Left renal cortex interstitium (tissue), 4 donors: Measurements from ENCODE around the gene B3GNT2. TPM values are rescaled to one million over a fixed set of nuclear protein-coding genes. Genes with fewer than 3 reads are reported as not detected.

Experiments
- DNase-seq, 4 donors: peaks; one replicate each; pipeline ENCODE4 v3.0.0-alpha.2; 2013; ENCODE audit warnings: low read depth in 4 of 4, low spot score in 2 of 4, missing footprints in 1 of 4
- polyA plus RNA-seq, 4 donors: library from polyadenylated mRNA; unstranded; fragments of 120-200 nt; gene quantifications; one replicate each; pipeline ENCODE4 v1.2.1, GENCODE V29; 2013; ENCODE audit not compliant: insufficient read length in 4 of 4

Gene B3GNT2
- polyA plus RNA-seq, 4 donors, result 26.0 to 36.7 (median 32.6) TPM

GRCh38 chr2:62202729-62203128 is 6.8 kb downstream of the B3GNT2 start:
- DNase-seq, result no peak

- DNase-seq, result no peak
Observed at GRCh38 chr2:62203459-62203858, 7.5 kb downstream of the B3GNT2 start.

DNA sequence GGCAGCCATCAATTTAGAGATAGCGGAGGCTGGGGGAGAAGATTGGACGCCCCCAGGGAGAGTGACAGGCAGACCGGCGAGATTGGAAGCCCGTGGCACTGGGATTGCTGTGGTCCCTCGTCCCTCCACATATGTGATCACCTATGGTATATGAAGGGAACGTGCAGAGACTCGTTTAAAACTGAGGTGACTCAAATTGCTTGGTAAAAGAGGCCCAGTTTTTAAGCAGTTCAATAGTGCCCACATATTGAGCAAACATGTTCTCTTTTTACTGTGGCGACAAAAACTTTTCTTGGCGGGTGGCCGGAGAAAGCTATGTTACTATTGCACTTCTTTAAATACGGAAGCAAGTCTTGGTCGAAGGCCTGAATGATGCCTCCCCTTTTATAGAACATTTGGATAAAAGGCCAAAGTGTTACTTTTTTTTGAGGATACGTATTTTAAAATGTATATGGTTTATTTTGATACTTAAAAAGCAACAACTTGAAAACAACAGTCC is 9.1 kb downstream of the B3GNT2 start:
- no peak for DNase-seq

- no peak for DNase-seq
Observed at GRCh38 chr2:62205554-62205953, 9.6 kb downstream of the B3GNT2 start.

DNA sequence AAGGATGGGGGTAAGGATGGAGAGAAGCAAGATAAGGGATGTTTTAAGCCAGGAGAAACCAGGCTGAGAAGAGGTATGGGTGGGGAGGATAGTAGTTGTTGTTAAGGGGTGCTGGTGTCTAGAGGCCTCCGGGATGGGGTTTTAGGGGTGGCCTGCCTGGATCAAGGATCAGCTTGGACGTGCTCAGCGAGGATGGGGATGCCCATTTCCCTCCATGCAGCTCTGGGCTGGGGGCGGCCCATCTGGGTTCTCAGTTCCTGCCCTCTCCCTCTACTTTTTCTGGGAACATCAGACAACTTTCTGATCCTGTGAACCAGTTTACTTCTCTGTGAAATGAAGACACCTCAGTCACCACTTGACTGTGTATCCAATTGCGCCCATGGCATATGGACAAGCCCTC is 10.1 kb downstream of the B3GNT2 start:
- no peak for DNase-seq

DNA sequence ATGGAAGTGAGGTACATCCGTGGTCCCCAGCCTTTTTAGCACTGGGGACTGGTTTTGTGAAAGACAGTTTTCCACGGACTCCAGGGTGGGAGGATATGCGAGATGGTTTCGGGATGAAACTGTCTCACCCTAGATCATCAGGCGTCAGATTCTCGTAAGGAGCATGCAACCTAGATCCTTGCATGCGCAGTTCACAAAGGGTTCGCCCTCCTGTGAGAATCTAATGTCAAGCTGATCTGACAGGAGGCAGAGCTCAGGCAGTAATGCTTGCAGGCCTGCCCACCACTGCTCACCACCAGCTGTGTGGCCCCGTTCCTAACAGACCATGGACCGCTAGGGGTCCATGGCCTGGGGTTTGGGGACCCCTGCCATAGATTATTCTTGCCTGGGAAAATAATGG is 11.6 kb downstream of the B3GNT2 start:
- DNase-seq, result no peak

DNA sequence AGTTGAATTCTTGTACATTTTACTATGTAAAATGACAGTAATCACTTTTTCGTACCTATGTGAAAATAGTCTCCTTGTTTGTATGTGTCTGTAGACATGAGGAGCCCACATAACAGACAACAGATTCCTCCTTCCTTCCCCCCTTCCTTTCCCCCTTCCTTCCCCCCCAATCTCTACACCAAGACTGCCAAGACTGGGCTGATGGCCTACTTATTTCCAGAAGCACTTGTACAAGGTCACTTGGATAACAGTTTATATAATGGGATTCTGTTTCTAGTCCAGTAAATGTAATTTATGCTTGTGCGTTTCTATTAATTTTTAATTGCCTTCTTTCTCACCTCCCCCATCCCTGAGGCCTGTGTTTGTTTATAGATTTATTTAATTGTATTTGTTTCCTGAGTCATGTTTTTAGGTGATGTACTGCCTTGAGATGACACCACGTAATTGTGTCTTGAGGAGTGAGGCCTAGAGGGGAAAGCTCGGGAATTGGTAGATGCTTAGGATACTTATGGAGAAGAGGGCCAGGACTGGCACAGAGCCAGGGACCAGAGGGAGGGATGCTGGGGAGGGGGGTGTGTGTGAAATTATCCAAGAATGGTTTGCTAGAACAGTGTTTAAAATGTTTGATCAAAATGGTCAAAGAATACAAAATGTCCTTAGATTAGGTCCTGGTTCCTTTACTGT is 12.3 kb downstream of the B3GNT2 start:
- DNase-seq, result no peak

DNA sequence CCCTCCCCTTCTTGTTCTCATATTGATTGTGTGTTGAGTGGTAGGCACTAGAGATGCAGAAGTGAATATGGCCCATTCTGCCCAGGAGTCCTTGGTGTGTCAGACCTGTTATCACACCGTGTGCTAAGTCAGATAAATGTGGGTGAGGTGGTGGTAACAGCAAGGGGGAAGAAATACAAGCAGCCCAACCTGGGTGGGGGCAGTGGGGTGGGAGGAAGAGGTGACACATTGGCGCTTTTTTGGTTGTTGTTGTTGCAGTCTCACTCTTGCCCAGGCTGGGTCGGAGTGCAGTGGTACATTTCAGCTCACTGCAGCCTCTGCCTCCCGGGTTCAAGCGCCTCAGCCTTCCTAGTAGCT is 12.8 kb downstream of the B3GNT2 start:
- no peak for DNase-seq

GRCh38 chr2:62209427-62209991 is 13.6 kb downstream of the B3GNT2 start:
- DNase-seq, result no peak

DNA sequence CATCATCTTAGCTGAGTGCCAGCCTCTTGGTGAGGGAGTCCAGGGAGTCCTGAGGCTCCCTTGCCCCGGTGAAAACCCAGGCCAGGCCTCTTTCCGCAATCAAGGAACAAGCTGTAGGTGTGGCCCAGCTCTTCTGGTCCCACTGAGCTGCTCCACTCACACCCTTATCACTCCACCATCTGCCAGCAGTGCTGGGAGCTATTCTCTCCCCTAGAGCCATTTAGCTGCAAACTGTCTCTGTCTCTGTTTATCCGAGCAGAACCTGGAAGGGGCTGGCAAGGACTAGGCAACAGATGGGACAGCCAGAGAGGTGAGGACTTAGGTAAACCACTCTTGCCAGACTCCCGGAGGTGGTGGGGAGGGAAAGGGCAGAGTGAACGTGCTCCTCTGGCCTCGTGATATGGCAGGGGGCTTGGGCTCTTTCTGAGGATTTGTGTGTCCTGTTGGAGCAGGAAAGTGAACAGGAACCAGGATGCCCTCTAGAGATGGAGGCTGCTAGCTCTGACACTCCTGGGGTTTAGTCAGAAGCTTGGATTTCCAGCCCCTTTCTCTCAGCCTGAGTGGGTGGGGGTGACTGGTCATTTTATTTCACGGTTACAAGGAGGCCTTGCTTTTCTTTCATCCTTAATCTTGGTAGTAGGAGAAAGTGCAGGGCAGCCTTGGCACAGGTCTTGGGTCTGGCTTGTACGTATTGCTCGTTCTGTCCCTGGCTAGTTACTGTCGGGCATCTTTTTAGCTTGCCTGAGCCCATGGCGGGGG is 19.6 kb downstream of the B3GNT2 start:
- DNase-seq, result no peak

- no peak for DNase-seq
Observed at GRCh38 chr2:62216113-62216512, 20.2 kb downstream of the B3GNT2 start.

DNA sequence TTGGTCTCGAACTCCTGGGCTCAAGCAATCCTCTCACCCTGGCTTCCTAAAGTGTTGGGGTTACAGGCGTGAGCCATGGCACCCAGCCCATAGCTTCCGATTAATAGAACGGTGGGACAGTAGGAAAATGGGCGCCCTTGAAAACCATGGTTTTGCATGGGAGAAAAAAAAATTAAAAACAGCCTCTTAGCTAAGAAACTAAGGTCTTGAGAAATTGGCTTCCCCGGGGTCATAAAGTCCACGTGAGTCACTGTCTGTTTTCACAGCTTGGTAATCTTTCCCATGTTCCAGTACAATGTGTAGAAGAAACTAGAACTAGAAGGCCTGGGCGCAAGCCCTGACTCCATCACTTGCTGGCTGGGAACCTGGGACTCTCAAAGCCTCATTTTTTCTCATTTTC is 20.7 kb downstream of the B3GNT2 start:
- no peak for DNase-seq

GRCh38 chr2:62217421-62217820 is 21.5 kb downstream of the B3GNT2 start:
- DNase-seq, result no peak

- no peak for DNase-seq
Observed at GRCh38 chr2:62217970-62218369, 22.1 kb downstream of the B3GNT2 start.

DNA sequence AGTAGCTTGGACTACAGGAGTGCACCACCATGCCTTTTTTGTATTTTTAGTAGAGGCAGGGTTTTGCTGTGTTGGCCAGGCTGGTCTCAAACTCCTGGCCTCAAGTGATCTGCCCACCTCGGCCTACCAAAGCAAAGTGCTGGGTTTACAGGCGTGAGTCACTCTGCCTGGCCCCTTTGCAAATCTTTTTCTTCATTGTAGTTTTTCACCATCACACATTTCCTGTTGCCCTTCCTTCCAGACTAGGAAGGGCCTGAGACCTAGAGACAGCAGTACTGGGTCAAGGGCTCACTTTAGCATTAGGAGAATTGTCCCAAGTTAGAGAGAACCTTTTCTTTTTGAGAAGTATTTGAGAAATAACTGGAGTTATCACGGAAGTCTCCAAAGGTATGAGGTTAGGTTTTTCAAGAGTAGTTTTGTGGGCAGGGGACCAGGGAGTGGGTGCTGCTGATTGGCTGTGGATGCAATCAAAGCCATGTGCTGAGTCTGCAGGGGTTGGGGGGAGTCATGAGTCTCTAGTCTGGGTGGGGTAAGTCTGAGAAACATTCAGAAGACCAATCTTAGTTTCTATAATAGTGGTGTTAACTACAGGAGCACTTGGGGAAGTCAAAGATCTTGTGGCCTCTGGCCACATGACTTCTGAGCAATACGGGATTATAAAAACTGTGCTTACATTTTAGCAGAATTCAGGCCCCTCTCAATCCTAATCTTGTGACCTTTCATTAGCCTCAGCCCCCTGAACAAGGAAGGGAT is 23.7 kb downstream of the B3GNT2 start:
- DNase-seq, result no peak

DNA sequence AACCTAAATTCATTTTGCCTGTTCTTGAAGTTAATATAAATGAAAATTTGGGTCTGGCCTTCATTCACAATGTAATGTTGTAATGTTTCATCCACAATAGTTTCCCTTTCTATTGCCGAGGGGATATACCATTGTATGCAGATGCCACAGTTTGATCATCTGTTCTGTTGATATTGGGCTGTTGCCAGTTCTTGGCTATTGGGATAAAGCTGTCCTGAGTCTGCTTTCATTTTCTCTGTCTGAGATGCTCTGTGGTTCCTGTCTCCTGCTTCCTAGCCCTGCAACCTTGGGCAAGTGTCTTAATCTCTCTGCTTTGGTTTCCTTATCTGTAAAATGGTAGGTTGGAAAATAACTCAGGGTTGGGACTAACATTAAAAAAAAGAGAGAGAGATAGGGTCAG is 25.2 kb downstream of the B3GNT2 start:
- DNase-seq, result no peak

DNA sequence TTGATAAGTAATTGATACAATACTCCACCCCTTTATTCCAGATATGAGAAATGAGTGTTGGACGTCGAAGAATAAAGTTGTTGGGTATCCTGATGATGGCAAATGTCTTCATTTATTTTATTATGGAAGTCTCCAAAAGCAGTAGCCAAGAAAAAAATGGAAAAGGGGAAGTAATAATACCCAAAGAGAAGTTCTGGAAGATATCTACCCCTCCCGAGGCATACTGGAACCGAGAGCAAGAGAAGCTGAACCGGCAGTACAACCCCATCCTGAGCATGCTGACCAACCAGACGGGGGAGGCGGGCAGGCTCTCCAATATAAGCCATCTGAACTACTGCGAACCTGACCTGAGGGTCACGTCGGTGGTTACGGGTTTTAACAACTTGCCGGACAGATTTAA is 26.3 kb downstream of the B3GNT2 start:
- no peak for DNase-seq

- no peak for DNase-seq
Observed at GRCh38 chr2:62222674-62223073, 26.8 kb downstream of the B3GNT2 start.

GRCh38 chr2:62224976-62225375 is 29.1 kb downstream of the B3GNT2 start:
- DNase-seq, result no peak

GRCh38 chr2:62227386-62228075 is 31.6 kb downstream of the B3GNT2 start:
- DNase-seq, result no peak
